CD4-positive, alpha-beta T cell (primary cell): Measurements from ENCODE around the gene ACER1. TPM values are rescaled to one million over a fixed set of nuclear protein-coding genes. Genes with fewer than 3 reads are reported as not detected.
A peak's percentile ranks its signal among the peaks of the same experiment; 100 is the strongest.

Experiments
- ATAC-seq: fragments of 200-7000 bp; cut with Tn5 transposase; one replicate; pipeline ENCODE4 v1.10.0; 2022; ENCODE audit warnings: mild to moderate bottlenecking; ENCODE audit not compliant: poor library complexity
- CTCF ChIA-PET: fragments of 350-600 bp; sonication (Branson Sonifier 250); formaldehyde crosslinking; loops from one replicate; lab custom pipeline; 2021; ENCODE audit warnings: antibody characterized with exemption, inconsistent platforms; lab: Charles Lee
- POLR2A ChIA-PET: fragments of 350-600 bp; sonication (Branson Sonifier 250); formaldehyde crosslinking; loops from one replicate; lab custom pipeline; 2021; ENCODE audit warnings: antibody characterized with exemption, inconsistent platforms; lab: Charles Lee
- DNase-seq, 14 experiments: peaks; one replicate each; pipeline ENCODE4 v3.0.0-alpha.2; 2013 to 2020; ENCODE audit warnings: mixed read lengths in 2 of 14
- H3K27ac ChIP-seq, 2 donors: one replicate each; pipeline versions ENCODE4 v1.5.1 to v1.7.0; 2013; ENCODE audit warnings: low read length in 2 of 2, low read depth in 1 of 2, mild to moderate bottlenecking in 1 of 2
- H3K27me3 ChIP-seq, 2 experiments: 1 replicate in 1 of 2; 2 replicates in 1 of 2; pipeline versions ENCODE4 v1.6.1 to v1.7.0; 2013; ENCODE audit warnings: low read length in 2 of 2, control low read depth in 1 of 2, mild to moderate bottlenecking in 1 of 2, moderate library complexity in 1 of 2; ENCODE audit not compliant: insufficient read depth in 2 of 2, control insufficient read depth in 1 of 2
- H3K36me3 ChIP-seq: one replicate; pipeline ENCODE4 v1.6.1; 2013; ENCODE audit warnings: low read length, control low read depth; ENCODE audit not compliant: insufficient read depth
- H3K4me1 ChIP-seq: one replicate; pipeline ENCODE4 v1.6.1; 2013; ENCODE audit warnings: low read length, control low read depth; ENCODE audit not compliant: insufficient read depth
- H3K4me3 ChIP-seq: one replicate; pipeline ENCODE4 v1.5.1; 2013; ENCODE audit warnings: mild to moderate bottlenecking, low read length, moderate library complexity
- H3K9me3 ChIP-seq, 2 experiments: 1 replicate in 1 of 2; 2 replicates in 1 of 2; pipeline versions ENCODE4 v1.6.1 to v1.7.0; 2013; ENCODE audit warnings: low read length in 2 of 2, mild to moderate bottlenecking in 2 of 2, control low read depth in 1 of 2, moderate library complexity in 1 of 2; ENCODE audit not compliant: control insufficient read depth in 1 of 2, insufficient read depth in 1 of 2
- H3K27ac Mint-ChIP-seq: one replicate; pipeline ENCODE4 v1.8.0; 2020; ENCODE audit warnings: mixed read lengths
- H3K27me3 Mint-ChIP-seq: one replicate; pipeline ENCODE4 v1.8.0; 2021; ENCODE audit warnings: mixed read lengths
- H3K36me3 Mint-ChIP-seq: one replicate; pipeline ENCODE4 v1.8.0; 2021; ENCODE audit warnings: low read depth, mixed read lengths
- H3K4me1 Mint-ChIP-seq: one replicate; pipeline ENCODE4 v1.8.0; 2021; ENCODE audit warnings: low read depth, mixed read lengths
- H3K4me3 Mint-ChIP-seq: one replicate; pipeline ENCODE4 v1.8.0; 2020; ENCODE audit warnings: mild to moderate bottlenecking, mixed read lengths
- H3K9me3 Mint-ChIP-seq: one replicate; pipeline ENCODE4 v1.8.0; 2020; ENCODE audit warnings: mixed read lengths
- intact Hi-C, 2 experiments: fragments of 100-400 bp; cut with DNase I in 1 of 2; cut with micrococcal nuclease in 1 of 2; formaldehyde crosslinking; loops; one replicate each; pipeline versions ENCODE4 v1.15.1 to v1.9.0; 2023 to 2025; cut with DNase I, micrococcal nuclease
- total RNA-seq, 174 experiments: library from RNA in 2 of 174; stranded (reverse) in 2 of 174; gene quantifications; one replicate each; pipeline ENCODE4 v1.2.3 and lab custom pipeline; 2021 to 2026
- TF ChIP-seq, protein P1 (sequence below): fragments of 200-600 bp; IDR thresholded peaks from one replicate; pipeline ENCODE4 v1.8.0; 2022; ENCODE audit warnings: antibody characterized with exemption, mild to moderate bottlenecking

Gene ACER1
- total RNA-seq, 2 experiments from 2014 or later, result 2.7 to 3.1 TPM

- H3K27ac Mint-ChIP-seq, result peak overlapping the region; percentile 89
- peak in 2 of 14 experiments; percentile 25 to 56 for DNase-seq
- POLR2A ChIA-PET, result interaction anchor here (1.0 to 4.0 kb wide), 4 partner anchors 12 to 695 kb away, joined by 4 to 172 read pairs (median 6); partner anchors contain the start of genes CLPP, DENND1C, GTF2F1 and ZNF557
- no peaks in the 10 kb centered on the region for H3K9me3 Mint-ChIP-seq
- Histone ChIP-seq H3K9me3 (no peaks in the 10 kb centered on the region), H3K36me3 (peaks cover 10% of the 10 kb centered on the region), H3K4me1 (peaks cover 18% of the 10 kb centered on the region), H3K27me3 (no peaks in the 10 kb centered on the region), H3K27ac (peak overlapping the region in 1 of 2 donors; percentile 2), H3K4me3 (no peak overlapping the region)
- H3K4me1 Mint-ChIP-seq, result peaks cover 19% of the 10 kb centered on the region
- peaks cover 46% of the 10 kb centered on the region for H3K36me3 Mint-ChIP-seq
- intact Hi-C loops, result loop anchor here in 1 of 2 experiments (5.0 to 10.0 kb wide), 3 partner anchors 363 to 469 kb away; partner anchors contain the start of genes GPR108, NDUFA11, RANBP3 and TRIP10
- no peaks in the 10 kb centered on the region for H3K27me3 Mint-ChIP-seq
- TF ChIP-seq, protein P1, sequence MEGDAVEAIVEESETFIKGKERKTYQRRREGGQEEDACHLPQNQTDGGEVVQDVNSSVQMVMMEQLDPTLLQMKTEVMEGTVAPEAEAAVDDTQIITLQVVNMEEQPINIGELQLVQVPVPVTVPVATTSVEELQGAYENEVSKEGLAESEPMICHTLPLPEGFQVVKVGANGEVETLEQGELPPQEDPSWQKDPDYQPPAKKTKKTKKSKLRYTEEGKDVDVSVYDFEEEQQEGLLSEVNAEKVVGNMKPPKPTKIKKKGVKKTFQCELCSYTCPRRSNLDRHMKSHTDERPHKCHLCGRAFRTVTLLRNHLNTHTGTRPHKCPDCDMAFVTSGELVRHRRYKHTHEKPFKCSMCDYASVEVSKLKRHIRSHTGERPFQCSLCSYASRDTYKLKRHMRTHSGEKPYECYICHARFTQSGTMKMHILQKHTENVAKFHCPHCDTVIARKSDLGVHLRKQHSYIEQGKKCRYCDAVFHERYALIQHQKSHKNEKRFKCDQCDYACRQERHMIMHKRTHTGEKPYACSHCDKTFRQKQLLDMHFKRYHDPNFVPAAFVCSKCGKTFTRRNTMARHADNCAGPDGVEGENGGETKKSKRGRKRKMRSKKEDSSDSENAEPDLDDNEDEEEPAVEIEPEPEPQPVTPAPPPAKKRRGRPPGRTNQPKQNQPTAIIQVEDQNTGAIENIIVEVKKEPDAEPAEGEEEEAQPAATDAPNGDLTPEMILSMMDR, result no peak
- ATAC-seq, result no peak
- no peak overlapping the region for H3K4me3 Mint-ChIP-seq
- CTCF ChIA-PET, result no interaction called here
These were observed 40.8 kb upstream of the ACER1 start for GRCh38 chr19:6374161-6374709.

GRCh38 chr19:6373813-6374108, 40.3 kb upstream of the ACER1 start:
- ATAC-seq (no peak), DNase-seq (no peak)
- no peaks in the 10 kb centered on the region for H3K9me3 ChIP-seq
- peaks cover 11% of the 10 kb centered on the region for H3K36me3 ChIP-seq
- H3K27ac ChIP-seq, result peak overlapping the region in 1 of 2 donors; percentile 2
- Mint-ChIP-seq H3K9me3 (no peaks in the 10 kb centered on the region), H3K27ac (peak overlapping the region; percentile 89), H3K4me1 (peaks cover 19% of the 10 kb centered on the region), H3K36me3 (peaks cover 47% of the 10 kb centered on the region), H3K4me3 (peak overlapping the region; percentile 96), H3K27me3 (no peaks in the 10 kb centered on the region)
- TF ChIP-seq, protein P1, result no peak
- intact Hi-C loops, result loop anchor here in 1 of 2 experiments (1.0 to 10.0 kb wide), 6 partner anchors 20 to 469 kb away; partner anchors contain the start of genes GPR108, GTF2F1, KHSRP and NDUFA11
- peak overlapping the region; percentile 41 for H3K4me3 ChIP-seq
- POLR2A ChIA-PET, result interaction anchor here (0.6 to 4.0 kb wide), 6 partner anchors 11 to 695 kb away, joined by 4 to 172 read pairs (median 6); partner anchors contain the start of genes CLPP, DENND1C, GTF2F1 and KHSRP
- H3K4me1 ChIP-seq, result peaks cover 18% of the 10 kb centered on the region
- CTCF ChIA-PET, result no interaction called here
- no peaks in the 10 kb centered on the region for H3K27me3 ChIP-seq

DNA sequence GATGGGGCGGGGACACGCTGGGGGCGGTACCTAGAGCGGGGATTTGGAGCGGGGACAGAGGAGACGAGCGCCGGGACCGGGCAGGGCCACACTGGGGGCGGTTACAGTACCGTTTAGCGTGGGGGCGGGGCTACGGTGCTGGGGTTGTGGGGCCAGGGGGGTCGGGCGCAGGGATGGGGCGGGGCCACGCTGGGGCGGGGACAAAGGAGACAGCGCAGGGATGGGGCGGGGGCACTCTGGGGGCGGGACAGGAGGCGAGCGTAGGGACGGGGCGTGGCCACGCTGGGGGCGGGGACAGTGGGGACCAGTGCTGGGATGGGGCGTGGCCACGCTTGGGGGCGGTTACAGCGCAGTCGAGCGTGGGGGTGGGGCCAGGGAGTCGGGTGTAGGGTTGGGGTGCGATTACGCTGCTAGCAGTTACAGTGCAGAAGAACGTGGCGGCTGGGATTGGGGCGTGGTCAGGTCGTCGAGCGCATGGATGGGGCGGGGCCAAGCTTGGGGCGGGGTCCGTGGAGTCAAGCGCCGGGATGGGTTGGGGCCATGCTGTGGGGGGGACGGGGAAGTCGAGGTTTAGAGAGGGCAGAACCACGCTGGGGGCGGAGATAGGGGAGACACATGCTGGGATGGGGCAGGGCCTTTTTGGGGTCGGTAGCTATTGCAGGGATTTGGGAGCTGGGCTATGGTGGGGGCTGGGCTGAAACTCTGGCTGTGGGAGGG, 39.8 kb upstream of the ACER1 start:
- no peaks in the 10 kb centered on the region for H3K27me3 Mint-ChIP-seq
- TF ChIP-seq, protein P1, result no peak
- peaks cover 45% of the 10 kb centered on the region for H3K36me3 Mint-ChIP-seq
- intact Hi-C loops, result loop anchor here in 1 of 2 experiments (1.0 to 10.0 kb wide), 6 partner anchors 20 to 468 kb away; partner anchors contain the start of genes GPR108, GTF2F1, KHSRP and NDUFA11
- peaks cover 19% of the 10 kb centered on the region for H3K4me1 Mint-ChIP-seq
- CTCF ChIA-PET, result no interaction called here
- Histone ChIP-seq H3K27ac (peak overlapping the region; percentile 84 to 87), H3K27me3 (no peaks in the 10 kb centered on the region), H3K4me1 (peaks cover 18% of the 10 kb centered on the region), H3K9me3 (no peaks in the 10 kb centered on the region), H3K36me3 (peaks cover 17% of the 10 kb centered on the region), H3K4me3 (peak overlapping the region; percentile 66)
- H3K27ac Mint-ChIP-seq, result peak overlapping the region; percentile 89
- no peaks in the 10 kb centered on the region for H3K9me3 Mint-ChIP-seq
- POLR2A ChIA-PET, result interaction anchor here (0.6 to 4.0 kb wide), 11 partner anchors 11 to 1547 kb away, joined by 3 to 172 read pairs (median 5); partner anchors contain the start of genes CLPP, DENND1C, GTF2F1 and KHSRP
- DNase-seq (peak; percentile 97 to 100 (median 98)), ATAC-seq (peak; percentile 70)
- H3K4me3 Mint-ChIP-seq, result peak overlapping the region; percentile 96
